Activated T-cell treated with anti-CD3 and anti-CD28 coated beads for 24 hours (primary cell): ENCODE data around the gene FZD10.

Experiments used
- DNase-seq: peaks from one replicate; pipeline ENCODE4 v3.0.0-alpha.2; 2020; ENCODE audit warnings: low read depth

Gene FZD10

DNA sequence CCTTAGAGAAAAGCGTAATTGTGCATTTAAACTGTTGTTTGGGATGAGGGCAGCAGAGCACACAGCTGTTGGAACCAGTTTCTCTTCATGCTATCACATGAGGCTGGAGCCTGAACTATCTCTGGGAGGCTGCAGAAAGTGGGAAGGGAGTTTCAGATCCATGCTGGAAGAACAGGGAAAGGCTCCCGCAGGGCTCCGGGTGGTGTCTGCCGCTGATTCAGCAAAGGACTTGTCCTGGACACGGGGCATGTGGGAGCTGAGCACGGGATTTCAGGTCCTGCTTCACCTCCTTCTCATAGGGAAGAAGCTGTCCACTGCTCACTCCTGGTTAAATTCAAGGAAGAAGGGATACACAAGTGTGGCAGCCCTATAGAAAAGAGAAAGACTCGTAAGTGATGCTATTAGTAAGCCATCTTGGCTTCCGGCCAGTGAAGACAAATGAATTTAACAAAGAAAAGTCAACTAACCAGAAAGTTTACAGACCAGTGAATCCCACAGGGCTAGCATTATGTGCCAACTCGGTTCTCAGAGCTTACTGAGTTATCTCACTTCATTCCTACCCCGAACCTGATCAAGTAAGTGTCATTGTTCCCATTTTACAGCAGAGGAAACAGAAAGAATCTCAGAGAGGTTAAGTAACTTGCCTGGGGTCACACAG, 6.7 kb upstream of the FZD10 start:
- no peak for DNase-seq

DNA sequence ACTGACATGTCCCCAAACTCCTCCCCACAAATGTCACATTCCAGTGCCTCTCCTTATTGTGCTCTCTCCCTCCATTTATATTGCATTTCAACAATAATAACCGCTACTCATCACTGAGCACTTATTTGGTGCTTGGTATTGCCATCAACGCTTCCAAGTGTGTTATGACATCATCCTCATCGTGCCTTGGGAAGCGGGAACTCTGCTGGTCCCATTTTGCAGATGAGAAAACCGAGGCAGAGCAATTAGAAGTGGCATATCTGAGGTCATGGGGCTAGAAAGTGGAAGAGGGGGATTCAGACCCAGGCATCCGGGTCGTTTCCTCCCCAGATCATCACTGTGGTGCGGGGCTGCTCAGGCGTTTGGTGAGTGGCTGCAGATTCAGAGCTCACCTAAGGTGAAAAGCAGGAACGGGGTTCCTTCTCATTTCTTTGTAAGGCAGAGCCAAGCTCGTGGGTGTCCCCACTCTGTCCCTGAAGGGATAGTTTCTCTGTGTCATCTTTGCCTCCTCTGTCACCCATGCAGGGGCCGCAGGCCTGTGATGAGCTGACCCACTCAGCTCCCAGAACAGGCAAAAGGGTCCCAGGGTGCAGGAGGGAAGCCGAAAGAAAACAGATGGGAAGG, 5.5 kb upstream of the FZD10 start:
- no peak for DNase-seq

DNA sequence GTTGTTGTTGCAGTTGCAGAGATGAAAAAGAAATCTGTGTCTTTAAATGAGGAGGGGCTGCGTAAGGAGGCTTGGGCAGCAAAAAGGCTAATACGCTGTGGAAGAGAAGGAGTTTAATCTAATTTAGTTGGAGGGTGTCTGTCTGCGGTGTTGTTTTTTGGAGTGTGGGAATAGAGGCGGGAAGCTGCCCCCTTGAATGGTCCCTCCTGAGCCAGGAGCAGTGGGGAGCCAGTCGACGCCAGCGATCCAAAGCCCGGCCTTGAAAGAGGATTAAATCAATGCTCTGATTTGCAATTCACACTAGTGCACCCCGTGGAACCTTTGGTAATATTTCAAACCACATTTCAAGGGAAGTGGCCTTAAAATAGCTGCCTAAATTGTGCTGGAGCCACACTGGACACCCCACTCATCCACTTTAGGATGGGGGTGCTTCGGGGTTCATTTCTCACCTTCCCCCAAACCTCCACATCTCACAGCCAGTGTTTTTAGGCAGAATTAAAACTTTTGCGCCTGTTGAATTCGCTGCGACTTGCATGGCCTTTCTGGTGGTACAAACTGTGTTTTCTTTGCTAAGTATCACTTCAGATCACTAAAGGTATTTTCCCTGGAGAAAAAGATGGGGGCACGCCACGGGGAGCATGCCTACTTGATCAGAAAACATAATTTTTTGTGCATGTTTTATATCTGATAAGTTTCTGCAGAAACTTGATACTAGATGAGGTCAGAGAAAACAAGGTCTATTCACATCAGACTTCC, 4.1 kb upstream of the FZD10 start:
- no peak for DNase-seq

DNA sequence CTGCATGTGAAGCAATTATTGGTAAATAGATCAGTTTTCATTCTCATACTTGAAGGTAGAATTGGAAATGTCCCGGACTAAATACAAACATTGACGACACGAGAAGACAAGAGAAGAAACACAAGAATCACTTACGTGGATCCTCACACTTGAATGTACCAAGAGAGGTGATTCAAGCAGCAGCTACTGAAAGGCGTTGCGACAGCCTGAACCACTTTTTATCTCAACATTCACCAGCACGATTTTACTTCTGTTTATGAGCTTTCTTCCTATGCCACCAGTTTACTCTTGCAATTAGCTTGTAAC, 3.6 kb upstream of the FZD10 start:
- no peak for DNase-seq

DNA sequence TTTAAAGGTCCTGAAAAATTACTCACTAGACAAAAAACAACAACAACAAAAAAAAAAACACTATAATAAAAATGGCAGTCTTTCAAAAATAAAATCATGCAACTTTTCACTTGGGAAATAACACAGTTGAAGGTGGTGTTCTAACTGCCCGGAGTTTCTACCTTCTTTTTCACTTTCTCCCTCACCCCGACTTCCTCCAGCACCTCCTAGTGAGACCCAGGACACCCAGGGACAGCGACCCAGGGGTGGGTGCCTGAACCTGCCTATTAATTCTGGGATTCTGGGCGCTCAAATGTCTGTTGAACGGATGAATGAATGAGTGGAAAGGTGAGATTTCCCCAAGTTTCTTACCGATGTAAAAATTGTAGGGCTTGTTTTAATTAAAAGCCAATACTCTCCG, 2.0 kb upstream of the FZD10 start:
- DNase-seq: no peak

DNA sequence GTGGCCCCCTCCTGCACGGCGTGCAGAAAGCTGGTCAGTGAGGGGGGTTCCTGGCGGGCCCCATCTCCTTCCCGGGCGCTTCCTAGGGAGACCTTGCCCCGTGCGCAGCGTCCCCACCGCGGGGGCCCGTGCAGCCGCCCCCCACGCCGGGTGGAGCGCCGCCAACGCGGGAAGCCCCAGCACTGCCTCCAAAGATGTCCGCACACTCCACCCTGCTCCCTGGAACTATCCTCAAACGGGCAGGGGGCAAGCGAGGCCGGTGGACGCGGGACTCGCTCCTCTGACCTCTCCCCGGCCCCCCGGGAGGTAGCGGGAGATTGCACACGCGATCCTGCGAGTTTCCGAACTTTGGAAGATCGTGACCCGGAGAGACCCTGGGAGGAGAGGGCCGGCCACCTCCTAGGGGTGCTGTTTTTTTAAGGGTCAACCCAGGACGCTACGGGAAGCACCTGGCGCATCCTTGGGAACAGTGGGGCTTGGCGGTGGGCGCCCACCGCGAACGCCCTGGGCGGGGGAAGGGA, 1.5 kb upstream of the FZD10 start:
- no peak for DNase-seq

DNA sequence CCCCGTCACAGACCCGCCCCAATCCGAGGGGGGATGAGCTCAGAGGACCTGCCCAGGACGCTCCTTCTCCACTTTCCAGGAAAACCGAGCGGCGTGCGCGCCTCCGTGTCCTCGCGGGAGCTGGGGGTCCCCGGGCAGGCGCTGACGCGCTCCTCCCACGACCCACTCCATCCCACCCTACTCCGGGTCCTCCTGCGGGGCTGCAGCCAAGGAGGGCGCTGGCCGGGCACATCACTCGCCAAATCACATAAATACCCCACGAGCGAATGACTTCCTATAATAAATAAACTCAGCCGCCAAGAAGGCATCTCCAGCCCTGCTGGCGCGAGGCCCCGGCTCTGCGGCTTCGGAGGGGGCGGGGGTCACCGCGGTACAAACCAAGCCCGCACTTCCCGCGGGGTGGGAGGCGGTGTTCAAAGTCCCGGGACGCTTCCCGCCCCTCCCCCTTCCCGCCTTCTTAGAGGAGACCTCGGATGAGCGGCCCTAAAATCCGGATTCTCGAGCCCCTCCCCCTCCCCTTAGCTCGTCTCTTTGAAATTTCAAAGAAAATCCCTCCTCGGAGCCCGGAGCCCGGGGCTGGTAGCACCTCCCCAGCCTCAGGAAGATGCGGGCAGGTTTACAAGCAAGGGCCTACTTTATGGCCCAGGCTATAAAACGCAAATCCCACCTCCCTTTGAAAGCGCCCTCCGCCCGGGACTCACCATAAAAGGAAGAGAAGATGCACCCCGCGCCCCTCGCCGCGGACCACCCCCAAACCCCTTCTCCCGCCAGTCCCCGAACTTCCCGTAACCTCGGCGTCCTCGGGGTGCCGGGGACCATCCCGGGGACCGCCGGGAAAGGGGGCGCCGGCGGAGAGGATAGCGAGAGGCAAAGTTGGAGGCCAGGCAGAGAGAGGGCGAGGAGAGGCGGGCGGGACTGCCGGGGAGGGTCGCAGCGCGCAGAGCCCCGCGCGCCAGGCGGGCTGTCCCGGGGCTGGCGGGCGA, 712 bp upstream of the FZD10 start:
- DNase-seq: no peak

DNA sequence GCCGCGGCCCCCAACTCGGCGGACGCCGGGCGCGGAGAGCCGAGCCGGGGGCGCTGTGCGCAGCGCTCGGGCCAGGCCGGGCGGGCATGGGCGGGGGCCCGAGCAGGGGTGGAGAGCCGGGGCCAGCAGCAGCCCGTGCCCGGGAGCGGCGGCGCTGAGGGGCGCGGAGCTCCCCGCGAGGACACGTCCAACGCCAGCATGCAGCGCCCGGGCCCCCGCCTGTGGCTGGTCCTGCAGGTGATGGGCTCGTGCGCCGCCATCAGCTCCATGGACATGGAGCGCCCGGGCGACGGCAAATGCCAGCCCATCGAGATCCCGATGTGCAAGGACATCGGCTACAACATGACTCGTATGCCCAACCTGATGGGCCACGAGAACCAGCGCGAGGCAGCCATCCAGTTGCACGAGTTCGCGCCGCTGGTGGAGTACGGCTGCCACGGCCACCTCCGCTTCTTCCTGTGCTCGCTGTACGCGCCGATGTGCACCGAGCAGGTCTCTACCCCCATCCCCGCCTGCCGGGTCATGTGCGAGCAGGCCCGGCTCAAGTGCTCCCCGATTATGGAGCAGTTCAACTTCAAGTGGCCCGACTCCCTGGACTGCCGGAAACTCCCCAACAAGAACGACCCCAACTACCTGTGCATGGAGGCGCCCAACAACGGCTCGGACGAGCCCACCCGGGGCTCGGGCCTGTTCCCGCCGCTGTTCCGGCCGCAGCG, 639 bp downstream of the FZD10 start:
- no peak for DNase-seq

DNA sequence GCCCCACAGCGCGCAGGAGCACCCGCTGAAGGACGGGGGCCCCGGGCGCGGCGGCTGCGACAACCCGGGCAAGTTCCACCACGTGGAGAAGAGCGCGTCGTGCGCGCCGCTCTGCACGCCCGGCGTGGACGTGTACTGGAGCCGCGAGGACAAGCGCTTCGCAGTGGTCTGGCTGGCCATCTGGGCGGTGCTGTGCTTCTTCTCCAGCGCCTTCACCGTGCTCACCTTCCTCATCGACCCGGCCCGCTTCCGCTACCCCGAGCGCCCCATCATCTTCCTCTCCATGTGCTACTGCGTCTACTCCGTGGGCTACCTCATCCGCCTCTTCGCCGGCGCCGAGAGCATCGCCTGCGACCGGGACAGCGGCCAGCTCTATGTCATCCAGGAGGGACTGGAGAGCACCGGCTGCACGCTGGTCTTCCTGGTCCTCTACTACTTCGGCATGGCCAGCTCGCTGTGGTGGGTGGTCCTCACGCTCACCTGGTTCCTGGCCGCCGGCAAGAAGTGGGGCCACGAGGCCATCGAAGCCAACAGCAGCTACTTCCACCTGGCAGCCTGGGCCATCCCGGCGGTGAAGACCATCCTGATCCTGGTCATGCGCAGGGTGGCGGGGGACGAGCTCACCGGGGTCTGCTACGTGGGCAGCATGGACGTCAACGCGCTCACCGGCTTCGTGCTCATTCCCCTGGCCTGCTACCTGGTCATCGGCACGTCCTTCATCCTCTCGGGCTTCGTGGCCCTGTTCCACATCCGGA, 1.4 kb downstream of the FZD10 start:
- no peak for DNase-seq

DNA sequence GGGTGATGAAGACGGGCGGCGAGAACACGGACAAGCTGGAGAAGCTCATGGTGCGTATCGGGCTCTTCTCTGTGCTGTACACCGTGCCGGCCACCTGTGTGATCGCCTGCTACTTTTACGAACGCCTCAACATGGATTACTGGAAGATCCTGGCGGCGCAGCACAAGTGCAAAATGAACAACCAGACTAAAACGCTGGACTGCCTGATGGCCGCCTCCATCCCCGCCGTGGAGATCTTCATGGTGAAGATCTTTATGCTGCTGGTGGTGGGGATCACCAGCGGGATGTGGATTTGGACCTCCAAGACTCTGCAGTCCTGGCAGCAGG, 1.9 kb downstream of the FZD10 start:
- no peak for DNase-seq

DNA sequence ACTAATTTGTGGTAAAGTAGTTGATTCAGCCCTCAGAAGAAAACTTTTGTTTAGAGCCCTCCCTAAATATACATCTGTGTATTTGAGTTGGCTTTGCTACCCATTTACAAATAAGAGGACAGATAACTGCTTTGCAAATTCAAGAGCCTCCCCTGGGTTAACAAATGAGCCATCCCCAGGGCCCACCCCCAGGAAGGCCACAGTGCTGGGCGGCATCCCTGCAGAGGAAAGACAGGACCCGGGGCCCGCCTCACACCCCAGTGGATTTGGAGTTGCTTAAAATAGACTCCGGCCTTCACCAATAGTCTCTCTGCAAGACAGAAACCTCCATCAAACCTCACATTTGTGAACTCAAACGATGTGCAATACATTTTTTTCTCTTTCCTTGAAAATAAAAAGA, 2.7 kb downstream of the FZD10 start:
- DNase-seq: no peak

DNA sequence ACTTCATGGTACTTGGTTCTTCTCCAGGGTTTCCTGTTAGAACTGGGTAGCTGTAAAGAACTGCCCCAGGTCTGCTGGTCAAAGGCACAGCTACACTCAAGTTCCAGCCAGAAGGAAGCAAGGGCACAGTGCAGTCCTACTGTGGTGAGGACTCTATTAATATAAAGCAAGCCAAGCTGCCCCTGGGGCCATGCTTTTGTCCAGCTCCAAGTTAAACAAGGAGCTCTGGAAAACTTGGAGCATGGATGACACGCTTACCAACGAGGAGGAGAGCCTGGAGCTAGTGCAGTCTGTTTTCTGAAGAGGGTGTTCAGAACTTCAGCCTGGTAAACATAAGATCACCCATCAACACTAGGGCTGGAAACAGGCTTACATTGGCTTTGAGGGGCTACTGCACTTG, 4.0 kb downstream of the FZD10 start:
- no peak for DNase-seq

DNA sequence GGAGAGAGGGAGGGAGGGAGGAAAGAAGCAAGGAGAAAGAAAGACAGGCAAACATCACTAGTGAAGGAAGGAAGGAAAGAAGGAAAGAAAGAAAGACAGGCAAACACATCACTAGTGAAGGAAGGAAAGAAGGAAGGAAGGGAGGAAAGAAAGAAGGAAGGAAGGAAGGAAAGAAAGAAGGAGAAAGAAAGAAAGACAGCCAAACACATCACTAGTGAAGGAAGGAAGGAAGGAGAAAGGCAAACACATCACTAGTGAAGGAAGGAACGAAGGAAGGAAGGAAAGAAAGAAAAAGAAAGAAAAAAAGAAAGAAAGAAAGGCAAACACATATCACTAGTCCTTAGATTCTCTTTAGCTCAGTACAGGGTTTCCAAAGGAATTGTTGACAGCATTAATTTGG, 5.3 kb downstream of the FZD10 start:
- DNase-seq: no peak

DNA sequence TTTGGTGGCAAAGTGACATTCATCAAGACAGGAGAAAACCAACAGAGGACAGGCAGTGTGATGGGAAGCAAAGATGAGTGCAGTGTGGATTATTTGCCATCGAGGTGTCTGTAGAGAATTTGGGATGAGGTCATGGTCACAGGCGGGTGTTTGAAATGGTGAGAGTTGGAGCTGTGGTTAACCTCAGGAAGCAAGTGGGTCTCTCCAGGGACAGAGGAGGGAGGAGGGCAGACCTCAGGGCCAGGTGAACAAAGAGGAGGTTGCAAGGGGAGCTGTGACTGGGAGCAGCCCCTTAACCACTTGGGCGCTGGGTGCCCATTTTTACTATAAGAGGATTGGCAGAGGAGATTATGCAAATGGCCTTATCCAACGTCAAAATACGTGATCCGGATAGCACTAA, 7.0 kb downstream of the FZD10 start:
- no peak for DNase-seq

DNA sequence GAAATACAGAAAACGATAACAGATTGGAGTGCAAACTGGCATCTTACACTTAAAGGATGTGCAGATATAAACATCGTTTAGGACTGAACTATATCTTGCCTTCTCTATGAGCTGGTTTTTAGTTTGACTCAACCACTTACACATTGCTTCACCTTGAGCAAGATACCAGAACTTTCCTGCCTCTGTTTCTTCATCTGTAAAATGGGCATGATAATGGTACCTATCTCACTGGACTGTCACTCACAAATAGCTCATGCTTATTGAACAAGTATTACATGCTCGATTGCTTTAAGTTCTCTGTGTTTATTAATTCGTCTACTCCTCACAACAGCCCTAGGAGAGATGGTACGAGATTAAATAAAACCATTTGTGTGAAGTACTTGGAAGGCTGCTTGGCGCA, 7.7 kb downstream of the FZD10 start:
- DNase-seq: no peak

DNA sequence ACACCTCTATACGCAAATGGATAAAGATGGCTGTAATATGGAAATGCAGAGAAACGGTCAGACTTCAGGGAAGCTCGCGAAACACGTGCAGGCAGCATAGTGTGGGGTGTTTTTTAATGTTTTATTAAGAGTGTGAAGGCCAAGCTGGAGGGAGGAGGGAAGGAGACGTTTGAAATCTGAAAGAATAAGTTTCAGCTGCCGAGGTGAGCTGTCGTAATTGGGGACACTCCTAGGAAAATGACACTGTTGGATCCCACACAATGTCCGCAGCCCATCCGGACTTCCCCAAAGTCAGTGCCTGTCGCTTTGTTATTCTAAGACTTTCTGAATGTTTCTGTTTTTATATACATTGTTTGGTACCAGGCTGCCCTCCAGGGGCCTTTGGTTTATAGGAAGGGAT, 8.3 kb downstream of the FZD10 start:
- DNase-seq: no peak

DNA sequence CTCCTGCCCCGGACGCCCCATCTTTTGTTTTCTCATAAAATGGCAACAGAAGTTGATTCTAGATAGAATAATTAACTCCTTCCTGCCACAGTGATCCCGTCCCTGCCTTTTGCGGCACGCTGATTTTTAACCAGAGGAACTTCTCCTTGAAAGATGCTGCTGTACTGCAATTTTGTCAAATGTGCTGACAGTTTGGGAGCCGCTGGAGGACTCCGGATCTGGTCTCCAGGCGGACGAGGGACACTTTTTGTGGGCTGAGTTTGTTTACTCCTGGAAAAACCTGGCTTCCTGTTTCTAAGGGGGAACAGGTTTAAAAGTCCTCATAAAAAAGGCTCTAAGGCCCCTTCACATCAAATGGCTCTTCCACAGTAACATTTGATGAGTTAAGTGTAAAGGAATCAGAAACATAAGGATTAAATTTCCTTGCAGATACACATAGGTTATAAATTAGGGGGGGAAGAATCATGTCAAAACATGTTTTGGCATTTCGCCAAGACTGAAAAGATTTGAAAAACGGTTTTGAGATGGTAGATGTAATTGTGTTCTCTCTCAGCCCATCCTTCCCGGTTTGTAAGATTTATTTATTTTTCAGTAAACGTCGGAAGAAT, 15.5 kb downstream of the FZD10 start:
- DNase-seq: no peak

DNA sequence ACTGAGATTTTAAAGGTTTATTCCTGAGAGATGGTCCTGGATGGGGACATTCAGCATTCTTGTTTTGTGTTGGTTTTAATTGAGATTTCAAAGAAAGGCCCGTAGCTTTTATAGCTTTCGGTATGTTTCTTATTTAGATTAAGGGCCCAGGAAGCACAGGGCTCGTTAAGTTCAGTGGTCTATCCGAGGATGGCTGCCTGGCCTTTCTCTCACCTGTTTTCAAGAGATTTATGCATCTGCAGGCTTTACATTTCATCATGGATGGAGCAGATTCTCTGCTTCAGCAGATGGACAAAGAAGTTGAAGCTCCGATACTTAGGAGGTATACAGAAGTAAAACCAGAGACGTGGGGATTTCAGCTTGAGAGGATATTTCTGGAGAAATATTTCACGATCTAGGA, 16.0 kb downstream of the FZD10 start:
- no peak for DNase-seq

DNA sequence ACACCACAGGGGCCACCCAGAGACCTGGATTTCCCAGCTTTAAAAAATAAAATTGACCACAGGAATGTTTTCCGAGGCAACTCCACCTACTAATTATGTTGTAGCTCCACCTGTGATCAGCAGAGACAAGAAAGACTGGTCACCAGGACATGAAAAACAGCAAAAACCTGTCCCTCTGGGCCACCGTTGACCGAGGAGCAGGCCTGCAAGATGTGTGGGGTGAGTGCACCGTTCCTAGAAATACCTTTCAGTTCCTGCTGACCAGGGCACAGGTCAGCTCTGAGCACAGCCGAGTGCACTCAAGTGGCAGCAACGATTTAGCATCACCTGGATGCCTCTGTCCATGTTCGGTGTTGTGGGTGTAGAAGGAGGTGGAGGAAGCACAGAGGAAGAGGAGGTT, 16.9 kb downstream of the FZD10 start:
- no peak for DNase-seq

DNA sequence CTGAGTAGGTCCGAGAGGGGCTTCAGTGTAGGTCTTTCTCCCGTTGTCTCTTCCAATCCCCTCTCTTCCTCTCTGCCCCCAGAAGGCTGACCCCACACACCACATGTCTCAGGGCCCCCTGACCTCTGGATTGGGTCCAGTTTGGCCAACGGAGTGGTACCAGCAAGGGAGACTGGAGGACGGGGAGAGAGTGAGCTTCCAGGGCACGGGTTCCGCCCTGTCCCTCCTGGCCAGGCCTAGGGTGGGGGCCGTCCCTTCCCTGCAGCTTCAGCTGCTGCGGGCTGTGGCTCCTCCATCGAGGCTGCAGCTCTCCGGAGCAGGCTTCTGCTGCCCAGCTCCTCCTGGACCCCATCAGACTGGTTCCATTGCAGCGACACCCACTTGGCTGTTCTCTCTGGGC, 17.4 kb downstream of the FZD10 start:
- DNase-seq: no peak

DNA sequence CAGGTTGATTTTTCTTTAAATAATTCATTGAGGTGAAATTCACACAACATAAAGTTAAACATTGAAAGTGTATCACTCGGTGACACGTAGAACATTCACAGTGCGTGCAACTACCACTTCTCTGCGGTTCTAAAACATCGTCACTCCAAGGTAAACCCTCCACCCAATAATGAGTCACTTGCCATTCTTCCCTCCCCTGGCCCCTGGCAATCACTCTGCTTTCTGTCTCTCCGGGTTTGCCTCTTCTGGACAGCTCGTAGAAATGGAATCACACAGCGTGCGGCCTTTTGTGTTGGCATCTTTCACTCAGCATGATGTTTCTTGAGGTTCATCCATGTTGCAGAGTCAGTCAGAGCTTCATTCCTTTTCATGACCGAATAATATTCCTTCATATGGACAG, 18.9 kb downstream of the FZD10 start:
- no peak for DNase-seq
